H1 (cell line): ENCODE data around the gene SMIM9. TPM values are rescaled to one million over a fixed set of nuclear protein-coding genes. Genes with fewer than 3 reads are reported as not detected.

ENCODE experiments used
- CTCF ChIA-PET: fragments of 300-600 bp; sonication (Branson Sonifier 250); formaldehyde crosslinking; loops from one replicate; lab custom pipeline; 2021; ENCODE audit not compliant: partially characterized antibody; lab: Charles Lee
- POLR2A ChIA-PET: fragments of 300-600 bp; sonication (Branson Sonifier 250); formaldehyde crosslinking; loops from one replicate; lab custom pipeline; 2021; ENCODE audit warnings: inconsistent platforms; ENCODE audit not compliant: partially characterized antibody; lab: Charles Lee
- DNase-seq, 2 experiments: peaks; one replicate each; pipeline versions ENCODE4 v3.0.0 to v3.0.0-alpha.2; 2010 to 2022; ENCODE audit warnings: low spot score in 2 of 2, low read depth in 1 of 2, mixed read lengths in 1 of 2
- FAIRE-seq: peaks from 2 replicates; lab custom pipeline; 2011; peaks lifted over from hg19 to GRCh38; lab: Jason Lieb, UNC
- H2AFZ ChIP-seq: 2 replicates; pipeline ENCODE4 v1.8.1; 2012; ENCODE audit warnings: low read length, inconsistent platforms
- H2AK5ac ChIP-seq: 2 replicates; pipeline ENCODE4 v1.6.1; 2013; ENCODE audit warnings: low read depth, low read length
- H2BK120ac ChIP-seq: replicated peaks from 2 replicates; pipeline ENCODE3; 2013; ENCODE audit warnings: low read depth, low read length, inconsistent platforms
- H2BK12ac ChIP-seq: 2 replicates; pipeline ENCODE4 v1.6.1; 2013; ENCODE audit warnings: low read depth, low read length
- H2BK15ac ChIP-seq: 2 replicates; pipeline ENCODE4 v1.6.1; 2013; ENCODE audit warnings: low read length
- H2BK20ac ChIP-seq: 2 replicates; pipeline ENCODE4 v1.6.1; 2013; ENCODE audit warnings: low read length
- H2BK5ac ChIP-seq: 2 replicates; pipeline ENCODE4 v1.6.1; 2013; ENCODE audit warnings: low read depth, low read length
- H3K14ac ChIP-seq: 2 replicates; pipeline ENCODE4 v1.6.1; 2013; ENCODE audit warnings: inconsistent platforms; ENCODE audit not compliant: insufficient read length
- H3K18ac ChIP-seq: 2 replicates; pipeline ENCODE4 v1.6.1; 2013; ENCODE audit warnings: low read length; ENCODE audit errors: extremely low read depth
- H3K23ac ChIP-seq: 2 replicates; pipeline ENCODE4 v1.6.1; 2013; ENCODE audit warnings: inconsistent platforms; ENCODE audit not compliant: insufficient read length
- H3K23me2 ChIP-seq: 2 replicates; pipeline ENCODE4 v1.6.1; 2013; ENCODE audit warnings: low read depth, low read length
- H3K27ac ChIP-seq: 2 replicates; pipeline ENCODE4 v1.6.1; 2011; ENCODE audit warnings: low read depth, low read length, inconsistent platforms
- H3K27me3 ChIP-seq, 4 experiments: replicated peaks in 1 of 4; 1 replicate in 1 of 4; 2 replicates in 3 of 4; pipeline versions ENCODE4 v1.6.1 to v1.8.1; 2011 to 2013; ENCODE audit warnings: low read length in 3 of 4, mild to moderate bottlenecking in 3 of 4, inconsistent platforms in 2 of 4, mixed read lengths in 2 of 4, moderate library complexity in 1 of 4; ENCODE audit not compliant: control insufficient read depth in 3 of 4, insufficient read depth in 3 of 4; ENCODE audit errors: extremely low read depth in 1 of 4
- H3K36me3 ChIP-seq, 4 experiments: 2 replicates each; pipeline versions ENCODE4 v1.6.1 to v1.8.1; 2011 to 2013; ENCODE audit warnings: mild to moderate bottlenecking in 4 of 4, low read length in 3 of 4, moderate library complexity in 2 of 4, control low read depth in 1 of 4, inconsistent platforms in 1 of 4; ENCODE audit not compliant: insufficient read depth in 4 of 4, control insufficient read depth in 2 of 4
- H3K4ac ChIP-seq: replicated peaks from 2 replicates; pipeline ENCODE3; 2013; ENCODE audit warnings: low read length, low read depth, mixed read lengths, inconsistent platforms; ENCODE audit not compliant: insufficient read length
- H3K4me1 ChIP-seq, 4 experiments: replicated peaks in 1 of 4; 1 replicate in 1 of 4; 2 replicates in 3 of 4; pipeline versions ENCODE4 v1.6.1 to v1.8.1; 2011 to 2013; ENCODE audit warnings: low read length in 3 of 4, inconsistent platforms in 2 of 4, mixed read lengths in 1 of 4; ENCODE audit not compliant: insufficient read depth in 4 of 4, control insufficient read depth in 3 of 4
- H3K4me2 ChIP-seq, 2 experiments: 2 replicates each; pipeline versions ENCODE4 v1.6.1 to v1.8.1; 2011 to 2013; ENCODE audit warnings: low read depth in 2 of 2, low read length in 2 of 2, control low read depth in 1 of 2, inconsistent platforms in 1 of 2, mild to moderate bottlenecking in 1 of 2; ENCODE audit not compliant: insufficient read depth in 1 of 2
- H3K4me3 ChIP-seq, 4 experiments: fragments of 200-600, 300-600 bp in 1 of 4; sonication (generic), shearing (Covaris generic), sonication (Bioruptor Twin) in 1 of 4; 2 replicates each; pipeline versions ENCODE4 v1.5.1 to v1.8.1; 2011 to 2016; ENCODE audit warnings: low read length in 4 of 4, low read depth in 3 of 4, control low read depth in 2 of 4, inconsistent platforms in 2 of 4, mild to moderate bottlenecking in 2 of 4, mixed read lengths in 1 of 4, moderate library complexity in 1 of 4; ENCODE audit not compliant: insufficient read depth in 2 of 4; ENCODE audit errors: extremely low read depth in 1 of 4
- H3K56ac ChIP-seq: replicated peaks from 2 replicates; pipeline ENCODE3; 2013; ENCODE audit warnings: low read depth, mild to moderate bottlenecking, mixed read lengths, low read length, inconsistent platforms; ENCODE audit not compliant: insufficient read length
- H3K79me1 ChIP-seq: 2 replicates; pipeline ENCODE4 v1.6.1; 2013; ENCODE audit warnings: low read depth, low read length, control low read depth
- H3K79me2 ChIP-seq, 2 experiments: 2 replicates each; pipeline versions ENCODE4 v1.6.1 to v1.8.1; 2012 to 2013; ENCODE audit warnings: low read length in 2 of 2, mild to moderate bottlenecking in 2 of 2, inconsistent platforms in 1 of 2; ENCODE audit not compliant: insufficient read depth in 2 of 2, control insufficient read depth in 1 of 2
- H3K9ac ChIP-seq, 4 experiments: replicated peaks in 1 of 4; 1 replicate in 1 of 4; 2 replicates in 3 of 4; pipeline versions ENCODE4 v1.6.1 to v1.8.1; 2011 to 2013; ENCODE audit warnings: low read depth in 3 of 4, low read length in 3 of 4, control low read depth in 2 of 4, mild to moderate bottlenecking in 2 of 4, moderate library complexity in 2 of 4, inconsistent platforms in 1 of 4; ENCODE audit errors: extremely low read depth in 1 of 4
- H3K9me3 ChIP-seq, 2 experiments: 2 replicates each; pipeline versions ENCODE4 v1.6.1 to v1.8.1; 2012 to 2013; ENCODE audit warnings: mild to moderate bottlenecking in 2 of 2, moderate library complexity in 2 of 2, control low read depth in 1 of 2, inconsistent platforms in 1 of 2, low read depth in 1 of 2, low read length in 1 of 2, mixed read lengths in 1 of 2; ENCODE audit not compliant: insufficient read depth in 2 of 2
- H4K20me1 ChIP-seq, 2 experiments: replicated peaks in 1 of 2; 2 replicates each; pipeline versions ENCODE3 to v1.8.1; 2011 to 2013; ENCODE audit warnings: inconsistent platforms in 2 of 2, low read length in 2 of 2, mild to moderate bottlenecking in 1 of 2; ENCODE audit not compliant: insufficient read depth in 2 of 2, control insufficient read depth in 1 of 2
- H4K5ac ChIP-seq: 2 replicates; pipeline ENCODE4 v1.6.1; 2013; ENCODE audit warnings: low read length, low read depth, mixed read lengths, inconsistent platforms; ENCODE audit not compliant: insufficient read length
- H4K8ac ChIP-seq: 2 replicates; pipeline ENCODE4 v1.8.0; 2013; ENCODE audit warnings: mild to moderate bottlenecking, moderate library complexity, low read length, inconsistent platforms; ENCODE audit not compliant: insufficient read depth; ENCODE audit errors: extremely low read depth
- H4K91ac ChIP-seq: replicated peaks from 2 replicates; pipeline ENCODE3; 2013; ENCODE audit warnings: low read length, mixed read lengths, inconsistent platforms; ENCODE audit not compliant: insufficient read length
- CEBPB ChIP-seq: IDR thresholded peaks from 2 replicates; pipeline ENCODE4 v1.6.1; 2012; ENCODE audit warnings: low read depth, low read length
- RAD21 ChIP-seq, 2 experiments: IDR thresholded peaks in 1 of 2; conservative IDR thresholded peaks in 1 of 2; 2 replicates each; pipeline ENCODE4 v1.6.1; 2011; ENCODE audit warnings: low read depth in 2 of 2, low read length in 2 of 2, improper control_type of control experiment in 1 of 2, inconsistent platforms in 1 of 2, mild to moderate bottlenecking in 1 of 2, moderate library complexity in 1 of 2
- WGBS, 2 experiments: shearing (Covaris generic) in 1 of 2; methylation state at CpG; one replicate each; pipeline versions ENCODE4 v1.1.6 to v1.1.7; 2013 to 2015; ENCODE audit warnings: low lambda C conversion rate in 2 of 2, mixed read lengths in 2 of 2, inconsistent platforms in 1 of 2, low coverage in 1 of 2, missing lambda C conversion rate in 1 of 2; ENCODE audit not compliant: insufficient replicate concordance in 2 of 2, insufficient coverage in 1 of 2, insufficient read length in 1 of 2; ENCODE audit errors: extremely low coverage in 1 of 2, missing lambda C conversion rate in 1 of 2; 5-methylcytosine and 5-hydroxymethylcytosine counted together
- polyA plus RNA-seq, 7 experiments: library from polyadenylated mRNA; depleted of rRNA in 3 of 7; stranded (reverse) in 5 of 7; unstranded in 2 of 7; fragments of >200 nt in 5 of 7; fragments of 200-250 nt in 2 of 7; gene quantifications; 1 replicate in 5 of 7; 2 replicates in 1 of 7; 4 replicates in 1 of 7; pipeline versions ENCODE4 v1.2.1 to v1.2.3, GENCODE V29; 2011 to 2013; ENCODE audit warnings: missing spikeins in 2 of 7, mixed read lengths in 2 of 7
- total RNA-seq: library from RNA; stranded (reverse); fragmentation: NEBNext Ultra II Directional; extraction: Animal tissue kit (Norgen Biotek cat#: 25700); gene quantifications from 2 replicates; pipeline ENCODE4 v1.2.1, GENCODE V29; 2021
- TF ChIP-seq, protein P1 (sequence below), 3 experiments: IDR thresholded peaks; 1 replicate in 2 of 3; 2 replicates in 1 of 3; pipeline versions ENCODE4 v1.5.1 to v1.6.1; 2011; ENCODE audit warnings: low read length in 3 of 3, mild to moderate bottlenecking in 3 of 3, inconsistent platforms in 2 of 3, low read depth in 1 of 3, moderate library complexity in 1 of 3; ENCODE audit not compliant: insufficient read depth in 1 of 3; ENCODE audit errors: control extremely low read depth in 1 of 3
- TF ChIP-seq, protein P2 (sequence below): IDR thresholded peaks from 2 replicates; pipeline ENCODE4 v1.6.1; 2012; ENCODE audit warnings: inconsistent platforms

SMIM9 gene
- total and polyA plus RNA-seq, 2 of the 8 experiments (the other 6 are each of a cell fraction or from before 2014, with no cell fraction given): not detected

- Histone ChIP-seq H3K27me3 (no peaks in the 10 kb centered on the region), H3K9me3 (no peaks in the 10 kb centered on the region), H3K23me2 (no peaks in the 10 kb centered on the region), H2AK5ac (no peak overlapping the region), H3K4ac (no peak overlapping the region), H2BK20ac (no peak overlapping the region), H3K56ac (no peak overlapping the region), H4K91ac (no peak overlapping the region), H4K5ac (no peak overlapping the region), H3K4me1 (no peaks in the 10 kb centered on the region), H3K23ac (no peak overlapping the region), H2BK120ac (no peak overlapping the region), H3K14ac (no peak overlapping the region), H3K27ac (no peak overlapping the region), H3K4me3 (no peak overlapping the region), H3K9ac (no peak overlapping the region), H3K79me1 (no peaks in the 10 kb centered on the region), H4K8ac (no peak overlapping the region), H3K36me3 (no peaks in the 10 kb centered on the region), H3K79me2 (no peaks in the 10 kb centered on the region), H2BK15ac (no peak overlapping the region), H3K18ac (no peak overlapping the region), H2BK5ac (no peak overlapping the region), H2BK12ac (no peak overlapping the region)
- POLR2A ChIA-PET: interaction anchor here (1.0 kb wide), 1 partner anchor 64 kb away, joined by 3 read pairs; no protein-coding TSS in a partner anchor
- CTCF ChIA-PET: interaction anchor here (0.7 to 1.1 kb wide), 6 partner anchors 55 to 243 kb away, joined by 3 to 5 read pairs (median 3); no protein-coding TSS in a partner anchor
- FAIRE-seq (no peak), DNase-seq (no peak)
- 100% methylated on average over 2 of the region's 2 CpGs; no CpG with 5 or more reads in 1 of the 2 experiments for WGBS, 2 experiments
- TF ChIP-seq, protein P1, sequence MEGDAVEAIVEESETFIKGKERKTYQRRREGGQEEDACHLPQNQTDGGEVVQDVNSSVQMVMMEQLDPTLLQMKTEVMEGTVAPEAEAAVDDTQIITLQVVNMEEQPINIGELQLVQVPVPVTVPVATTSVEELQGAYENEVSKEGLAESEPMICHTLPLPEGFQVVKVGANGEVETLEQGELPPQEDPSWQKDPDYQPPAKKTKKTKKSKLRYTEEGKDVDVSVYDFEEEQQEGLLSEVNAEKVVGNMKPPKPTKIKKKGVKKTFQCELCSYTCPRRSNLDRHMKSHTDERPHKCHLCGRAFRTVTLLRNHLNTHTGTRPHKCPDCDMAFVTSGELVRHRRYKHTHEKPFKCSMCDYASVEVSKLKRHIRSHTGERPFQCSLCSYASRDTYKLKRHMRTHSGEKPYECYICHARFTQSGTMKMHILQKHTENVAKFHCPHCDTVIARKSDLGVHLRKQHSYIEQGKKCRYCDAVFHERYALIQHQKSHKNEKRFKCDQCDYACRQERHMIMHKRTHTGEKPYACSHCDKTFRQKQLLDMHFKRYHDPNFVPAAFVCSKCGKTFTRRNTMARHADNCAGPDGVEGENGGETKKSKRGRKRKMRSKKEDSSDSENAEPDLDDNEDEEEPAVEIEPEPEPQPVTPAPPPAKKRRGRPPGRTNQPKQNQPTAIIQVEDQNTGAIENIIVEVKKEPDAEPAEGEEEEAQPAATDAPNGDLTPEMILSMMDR (IDR thresholded peaks at IDR 0.05; ENCODE audit: control extremely low read depth in 1 of 3, insufficient read depth in 1 of 3, low read depth in 1 of 3, low read length in 3 of 3): peak in 2 of 3 experiments; percentile 28 to 31; a peak in 2 of 4 replicates
- TF ChIP-seq RAD21 (IDR thresholded peaks at IDR 0.05 in 1 of 2, conservative IDR thresholded peaks at IDR 0.05 in 1 of 2; ENCODE audit: low read depth in 2 of 2, low read length in 2 of 2) (peak; percentile 73 to 82), CEBPB (no peak)
- TF ChIP-seq, protein P2, sequence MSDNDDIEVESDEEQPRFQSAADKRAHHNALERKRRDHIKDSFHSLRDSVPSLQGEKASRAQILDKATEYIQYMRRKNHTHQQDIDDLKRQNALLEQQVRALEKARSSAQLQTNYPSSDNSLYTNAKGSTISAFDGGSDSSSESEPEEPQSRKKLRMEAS: no peak
- TF ChIP-seq, all 59 proteins: peak for 2
- no peaks in the 10 kb centered on the region for H4K20me1 ChIP-seq
- no peak overlapping the region for H3K4me2 ChIP-seq
- H2AFZ ChIP-seq: no peak overlapping the region
These were observed 6.4 kb upstream of the SMIM9 start for GRCh38 chrX:154840856-154841255.
